Hepatocyte (in vitro differentiated cells): ENCODE measurements around the gene ARV1. TPM values are rescaled to one million over a fixed set of nuclear protein-coding genes. Genes with fewer than 3 reads are reported as not detected.

Experiments used
- DNase-seq: peaks from one replicate; pipeline ENCODE4 v3.0.0-alpha.2; 2016; ENCODE audit warnings: low spot score
- H2AFZ ChIP-seq: fragments of 200-600 bp; sonication (generic); 2 replicates; pipeline ENCODE4 v1.6.0; 2016; ENCODE audit warnings: antibody characterized with exemption, mild to moderate bottlenecking
- H3K27ac ChIP-seq: fragments of 200-600 bp; sonication (generic); 2 replicates; pipeline ENCODE4 v1.5.1; 2016; ENCODE audit warnings: mild to moderate bottlenecking
- H3K27me3 ChIP-seq: fragments of 200-600 bp; sonication (generic); 2 replicates; pipeline ENCODE4 v1.6.1; 2016
- H3K36me3 ChIP-seq: fragments of 200-600 bp; sonication (generic); replicated peaks from 2 replicates; pipeline ENCODE4 v1.5.1; 2016; ENCODE audit warnings: low read depth; ENCODE audit not compliant: insufficient read depth
- H3K4me1 ChIP-seq: fragments of 200-600 bp; sonication (generic); 2 replicates; pipeline ENCODE4 v1.5.1; 2016; ENCODE audit warnings: mild to moderate bottlenecking, moderate library complexity; ENCODE audit not compliant: insufficient read depth
- H3K4me2 ChIP-seq: fragments of 200-600 bp; sonication (generic); 2 replicates; pipeline ENCODE4 v1.6.0; 2016
- H3K4me3 ChIP-seq: fragments of 200-600 bp; sonication (generic); 2 replicates; pipeline ENCODE4 v1.5.1; 2016; ENCODE audit warnings: mild to moderate bottlenecking
- H3K79me2 ChIP-seq: fragments of 200-600 bp; sonication (generic); 2 replicates; pipeline ENCODE4 v1.6.0; 2017; ENCODE audit warnings: mild to moderate bottlenecking
- H3K9me2 ChIP-seq: fragments of 200-600 bp; sonication (generic); replicated peaks from 2 replicates; pipeline ENCODE4 v1.6.0; 2017; ENCODE audit warnings: mild to moderate bottlenecking; ENCODE audit not compliant: insufficient read depth
- H3K9me3 ChIP-seq: fragments of 200-600 bp; sonication (generic); 2 replicates; pipeline ENCODE4 v1.5.1; 2016; ENCODE audit warnings: low read depth, mild to moderate bottlenecking
- H4K20me1 ChIP-seq: fragments of 200-600 bp; sonication (generic); 2 replicates; pipeline ENCODE4 v1.6.0; 2016; ENCODE audit warnings: mild to moderate bottlenecking; ENCODE audit not compliant: insufficient read depth, poor library complexity, severe bottlenecking
- EZH2 ChIP-seq: fragments of 200-600 bp; sonication (generic); IDR thresholded peaks from 2 replicates; pipeline ENCODE4 v1.6.1; 2016; ENCODE audit warnings: antibody characterized with exemption, mild to moderate bottlenecking, borderline replicate concordance
- EZH2phosphoT487 ChIP-seq: fragments of 200-600 bp; sonication (generic); IDR thresholded peaks from one replicate; pipeline ENCODE4 v1.6.1; 2018; ENCODE audit warnings: antibody characterized with exemption, mild to moderate bottlenecking, low read depth, moderate library complexity; ENCODE audit not compliant: unreplicated experiment, severe bottlenecking
- WGBS: methylation state at CpG from one replicate; pipeline ENCODE4 v1.1.6; 2016; ENCODE audit warnings: low lambda C conversion rate; ENCODE audit errors: missing lambda C conversion rate; 5-methylcytosine and 5-hydroxymethylcytosine counted together
- polyA plus RNA-seq: library from polyadenylated mRNA; unstranded; fragments of >200 nt; fragmentation: Nextera tagmentation; extraction: Ambion mirVana; gene quantifications from 2 replicates; pipeline ENCODE4 v1.2.1, GENCODE V29; 2016
- total RNA-seq: library from RNA; depleted of rRNA; stranded (reverse); fragments of >200 nt; gene quantifications from 2 replicates; pipeline ENCODE4 v1.2.3, GENCODE V29; 2014
- TF ChIP-seq, protein P1 (sequence below): fragments of 200-600 bp; sonication (generic); IDR thresholded peaks from 2 replicates; pipeline ENCODE4 v1.5.1; 2016; ENCODE audit warnings: antibody characterized with exemption, mild to moderate bottlenecking; ENCODE audit not compliant: poor library complexity

ARV1 gene
- total and polyA plus RNA-seq, 2 experiments from 2014 or later, result 20.0 to 24.4 TPM

GRCh38 chr1:231013391-231014015 lies 34.6 kb downstream of the ARV1 start:
- Histone ChIP-seq H2AFZ (no peak overlapping the region), H3K9me3 (no peaks in the 10 kb centered on the region), H4K20me1 (no peaks in the 10 kb centered on the region), H3K36me3 (no peaks in the 10 kb centered on the region), H3K27me3 (no peaks in the 10 kb centered on the region), H3K4me2 (no peak overlapping the region), H3K9me2 (no peaks in the 10 kb centered on the region), H3K4me1 (no peaks in the 10 kb centered on the region), H3K79me2 (no peaks in the 10 kb centered on the region), H3K4me3 (no peak overlapping the region), H3K27ac (no peak overlapping the region)
- WGBS, result 78% methylated on average over 3 of the region's 3 CpGs
- DNase-seq, result no peak
- TF ChIP-seq EZH2phosphoT487 (no peak), EZH2 (no peak)
- TF ChIP-seq, protein P1, sequence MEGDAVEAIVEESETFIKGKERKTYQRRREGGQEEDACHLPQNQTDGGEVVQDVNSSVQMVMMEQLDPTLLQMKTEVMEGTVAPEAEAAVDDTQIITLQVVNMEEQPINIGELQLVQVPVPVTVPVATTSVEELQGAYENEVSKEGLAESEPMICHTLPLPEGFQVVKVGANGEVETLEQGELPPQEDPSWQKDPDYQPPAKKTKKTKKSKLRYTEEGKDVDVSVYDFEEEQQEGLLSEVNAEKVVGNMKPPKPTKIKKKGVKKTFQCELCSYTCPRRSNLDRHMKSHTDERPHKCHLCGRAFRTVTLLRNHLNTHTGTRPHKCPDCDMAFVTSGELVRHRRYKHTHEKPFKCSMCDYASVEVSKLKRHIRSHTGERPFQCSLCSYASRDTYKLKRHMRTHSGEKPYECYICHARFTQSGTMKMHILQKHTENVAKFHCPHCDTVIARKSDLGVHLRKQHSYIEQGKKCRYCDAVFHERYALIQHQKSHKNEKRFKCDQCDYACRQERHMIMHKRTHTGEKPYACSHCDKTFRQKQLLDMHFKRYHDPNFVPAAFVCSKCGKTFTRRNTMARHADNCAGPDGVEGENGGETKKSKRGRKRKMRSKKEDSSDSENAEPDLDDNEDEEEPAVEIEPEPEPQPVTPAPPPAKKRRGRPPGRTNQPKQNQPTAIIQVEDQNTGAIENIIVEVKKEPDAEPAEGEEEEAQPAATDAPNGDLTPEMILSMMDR, result no peak

GRCh38 chr1:231016234-231016633 lies 37.3 kb downstream of the ARV1 start:
- no peaks in the 10 kb centered on the region for H3K27me3 ChIP-seq
- no peaks in the 10 kb centered on the region for H3K36me3 ChIP-seq
- no peak overlapping the region for H3K27ac ChIP-seq
- H4K20me1 ChIP-seq, result no peaks in the 10 kb centered on the region
- H3K4me3 ChIP-seq, result no peak overlapping the region
- H3K4me2 ChIP-seq, result no peak overlapping the region
- H3K9me2 ChIP-seq, result no peaks in the 10 kb centered on the region
- TF ChIP-seq, protein P1, result no peak
- TF ChIP-seq EZH2phosphoT487, result no peak
- TF ChIP-seq EZH2, result no peak
- H2AFZ ChIP-seq, result no peak overlapping the region
- no peak for DNase-seq
- no peaks in the 10 kb centered on the region for H3K9me3 ChIP-seq
- 98% methylated on average over 6 of the region's 6 CpGs for WGBS
- no peaks in the 10 kb centered on the region for H3K79me2 ChIP-seq
- H3K4me1 ChIP-seq, result no peaks in the 10 kb centered on the region

- Histone ChIP-seq H2AFZ (no peak overlapping the region), H3K4me1 (no peaks in the 10 kb centered on the region), H3K4me3 (no peak overlapping the region), H3K36me3 (no peaks in the 10 kb centered on the region), H3K27me3 (no peaks in the 10 kb centered on the region), H3K4me2 (no peak overlapping the region), H3K9me2 (no peaks in the 10 kb centered on the region), H4K20me1 (no peaks in the 10 kb centered on the region), H3K27ac (no peak overlapping the region), H3K79me2 (no peaks in the 10 kb centered on the region), H3K9me3 (no peaks in the 10 kb centered on the region)
- TF ChIP-seq EZH2phosphoT487 (no peak), EZH2 (no peak)
- no peak for DNase-seq
- WGBS, result 85% methylated on average over 5 of the region's 5 CpGs
These were observed 38.1 kb downstream of the ARV1 start for GRCh38 chr1:231016966-231017365.

DNA sequence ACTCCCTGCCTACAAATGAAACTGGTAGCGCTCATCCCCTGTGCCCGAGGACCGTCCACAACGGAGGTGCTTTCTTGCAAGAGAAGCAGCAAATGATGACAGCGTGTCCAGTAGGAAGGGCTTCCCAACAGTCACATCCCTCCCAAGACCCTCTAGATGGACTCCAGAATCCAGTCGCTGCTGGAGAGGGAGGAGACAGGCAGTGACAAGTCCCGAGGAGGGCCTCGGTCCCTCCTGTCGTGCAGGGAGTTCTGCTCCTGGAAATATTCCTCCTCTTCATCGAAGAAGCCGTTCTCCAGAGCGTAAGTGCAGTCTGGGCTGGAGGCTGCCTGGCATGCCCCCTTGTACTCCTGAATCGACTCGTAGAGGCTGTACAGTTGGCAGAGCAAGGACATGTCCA lies 40.8 kb downstream of the ARV1 start:
- H3K4me1 ChIP-seq, result no peaks in the 10 kb centered on the region
- no peaks in the 10 kb centered on the region for H4K20me1 ChIP-seq
- no peaks in the 10 kb centered on the region for H3K9me3 ChIP-seq
- H3K4me3 ChIP-seq, result no peak overlapping the region
- no peaks in the 10 kb centered on the region for H3K36me3 ChIP-seq
- TF ChIP-seq, protein P1, result no peak
- no peak for TF ChIP-seq EZH2
- TF ChIP-seq EZH2phosphoT487, result no peak
- no peaks in the 10 kb centered on the region for H3K79me2 ChIP-seq
- 94% methylated on average over 14 of the region's 14 CpGs for WGBS
- H3K27me3 ChIP-seq, result no peaks in the 10 kb centered on the region
- peak overlapping the region; percentile 91 for H3K27ac ChIP-seq
- no peak overlapping the region for H2AFZ ChIP-seq
- no peaks in the 10 kb centered on the region for H3K9me2 ChIP-seq
- DNase-seq, result no peak
- H3K4me2 ChIP-seq, result peak overlapping the region; percentile 70
